OCI-LY1 (cell line): ENCODE data around the gene ZNF518B.
"Not testable (repeated sequence)": the region's sequence is repeated elsewhere in the genome, so short reads cannot be mapped to it uniquely, and the experiment has no call there.

ENCODE experiments used
- H2AFZ ChIP-seq: fragments of 200-600 bp; sonication (generic), shearing (Covaris generic); 2 replicates; pipeline ENCODE4 v1.6.0; 2014; ENCODE audit warnings: antibody characterized with exemption, mild to moderate bottlenecking, low read length
- H3F3A ChIP-seq: fragments of 200-600 bp; sonication (generic), shearing (Covaris generic); 2 replicates; pipeline ENCODE4 v1.6.0; 2014; ENCODE audit warnings: mild to moderate bottlenecking, antibody characterized with exemption, low read length, moderate library complexity; ENCODE audit not compliant: insufficient read depth
- H3K27ac ChIP-seq: fragments of 200-600 bp; sonication (generic); 2 replicates; pipeline ENCODE4 v1.5.1; 2014; ENCODE audit warnings: low read length, mixed run types, mild to moderate bottlenecking, low read depth; ENCODE audit not compliant: poor library complexity, severe bottlenecking
- H3K27me3 ChIP-seq: fragments of 200-600 bp; sonication (generic); 2 replicates; pipeline ENCODE4 v1.6.0; 2014; ENCODE audit warnings: antibody characterized with exemption, mild to moderate bottlenecking, low read length, moderate library complexity; ENCODE audit not compliant: insufficient read depth
- H3K36me3 ChIP-seq: fragments of 200-600 bp; sonication (generic); 2 replicates; pipeline ENCODE4 v1.6.1; 2014; ENCODE audit warnings: mild to moderate bottlenecking, antibody characterized with exemption, low read length, moderate library complexity, mixed read lengths; ENCODE audit not compliant: insufficient read depth
- H3K4me1 ChIP-seq: fragments of 200-600 bp; sonication (generic); 2 replicates; pipeline ENCODE4 v1.5.1; 2014; ENCODE audit warnings: mild to moderate bottlenecking, low read length, moderate library complexity; ENCODE audit not compliant: insufficient read depth, severe bottlenecking
- H3K4me2 ChIP-seq: fragments of 200-600 bp; sonication (generic), shearing (Covaris generic); 2 replicates; pipeline ENCODE4 v1.6.1; 2014; ENCODE audit warnings: low read length
- H3K4me3 ChIP-seq: fragments of 200-600 bp; sonication (generic); 2 replicates; pipeline ENCODE4 v1.5.1; 2014; ENCODE audit warnings: low read length, low read depth, mild to moderate bottlenecking, mixed read lengths; ENCODE audit not compliant: poor library complexity, severe bottlenecking
- H3K79me2 ChIP-seq: fragments of 200-600 bp; shearing (Covaris generic); 2 replicates; pipeline ENCODE4 v1.6.1; 2016; ENCODE audit warnings: mixed run types, low read length, mixed read lengths; ENCODE audit not compliant: insufficient read depth
- H3K9ac ChIP-seq: fragments of 200-600 bp; sonication (generic), shearing (Covaris generic); 2 replicates; pipeline ENCODE4 v1.6.1; 2014; ENCODE audit warnings: mild to moderate bottlenecking, low read length, mixed read lengths
- H3K9me2 ChIP-seq: fragments of 200-600 bp; sonication (generic), shearing (Covaris generic); 2 replicates; pipeline ENCODE4 v1.6.1; 2014; ENCODE audit warnings: low read depth, mild to moderate bottlenecking, low read length, mixed read lengths
- H3K9me3 ChIP-seq: fragments of 200-600 bp; shearing (Covaris generic); 2 replicates; pipeline ENCODE4 v1.6.1; 2014; ENCODE audit warnings: low read length, mixed read lengths
- H4K20me1 ChIP-seq: fragments of 200-600 bp; sonication (generic), shearing (Covaris generic); 2 replicates; pipeline ENCODE4 v1.6.0; 2016; ENCODE audit warnings: mild to moderate bottlenecking, low read length; ENCODE audit not compliant: insufficient read depth
- EZH2 ChIP-seq: fragments of 200-600 bp; sonication (generic), shearing (Covaris generic); IDR thresholded peaks from 2 replicates; pipeline ENCODE4 v1.8.0; 2017; ENCODE audit warnings: borderline replicate concordance, mixed run types, mild to moderate bottlenecking, antibody characterized with exemption, low read length, moderate library complexity, mixed read lengths
- TF ChIP-seq, protein P1 (sequence below): fragments of 200-600 bp; sonication (generic), shearing (Covaris generic); IDR thresholded peaks from 2 replicates; pipeline ENCODE4 v1.5.1; 2017; ENCODE audit warnings: mild to moderate bottlenecking, antibody characterized with exemption, low read length, moderate library complexity, mixed read lengths

The ZNF518B gene

DNA sequence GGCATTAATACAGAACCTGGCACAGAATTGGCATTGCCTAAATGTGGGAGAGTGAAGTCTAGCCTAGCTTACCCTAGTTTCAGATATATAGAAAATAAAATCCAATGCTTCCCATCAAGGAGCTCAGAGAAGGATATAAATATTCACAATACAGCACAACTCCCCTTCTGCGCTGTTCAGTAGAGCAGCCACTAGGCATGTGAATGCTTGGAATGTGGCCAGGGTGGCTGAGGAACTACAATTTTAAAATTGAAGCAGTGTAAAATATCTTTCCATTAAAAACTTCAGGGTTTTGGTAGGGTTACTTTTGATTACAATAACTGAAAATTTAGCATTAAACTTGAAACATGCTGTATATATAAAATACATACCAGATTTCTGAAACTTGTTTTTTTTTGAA, 19.5 kb downstream of the ZNF518B start:
- no peak overlapping the region for H3K9ac ChIP-seq

DNA sequence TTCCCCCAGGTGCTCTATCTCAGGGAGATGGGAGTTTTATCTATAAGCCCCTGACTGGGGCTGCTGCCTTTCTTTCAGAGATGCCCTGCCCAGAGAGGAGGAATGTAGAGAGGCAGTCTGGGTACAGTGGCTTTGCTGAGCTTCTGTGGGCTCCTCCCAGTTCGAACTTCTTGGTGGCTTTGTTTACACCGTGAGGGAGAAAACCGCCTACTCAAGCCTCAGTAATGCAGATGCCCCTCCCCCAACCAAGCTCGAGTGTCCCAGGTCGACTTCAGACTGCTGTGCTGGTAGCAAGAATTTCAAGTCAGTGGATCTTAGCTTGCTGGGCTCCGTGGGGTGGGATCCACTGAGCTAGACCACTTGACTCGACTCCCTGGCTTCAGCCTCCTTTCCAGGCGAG, 29.5 kb downstream of the ZNF518B start:
- H2AFZ ChIP-seq: not testable (repeated sequence)

More for the DNA sequence above, 19.5 kb downstream of the ZNF518B start:
- no peaks in the 10 kb centered on the region for H3K79me2 ChIP-seq
- H3K4me1 ChIP-seq: no peaks in the 10 kb centered on the region
- no peak overlapping the region for H3K4me3 ChIP-seq
- H3F3A ChIP-seq: no peaks in the 10 kb centered on the region
- TF ChIP-seq EZH2: no peak
- TF ChIP-seq, protein P1, sequence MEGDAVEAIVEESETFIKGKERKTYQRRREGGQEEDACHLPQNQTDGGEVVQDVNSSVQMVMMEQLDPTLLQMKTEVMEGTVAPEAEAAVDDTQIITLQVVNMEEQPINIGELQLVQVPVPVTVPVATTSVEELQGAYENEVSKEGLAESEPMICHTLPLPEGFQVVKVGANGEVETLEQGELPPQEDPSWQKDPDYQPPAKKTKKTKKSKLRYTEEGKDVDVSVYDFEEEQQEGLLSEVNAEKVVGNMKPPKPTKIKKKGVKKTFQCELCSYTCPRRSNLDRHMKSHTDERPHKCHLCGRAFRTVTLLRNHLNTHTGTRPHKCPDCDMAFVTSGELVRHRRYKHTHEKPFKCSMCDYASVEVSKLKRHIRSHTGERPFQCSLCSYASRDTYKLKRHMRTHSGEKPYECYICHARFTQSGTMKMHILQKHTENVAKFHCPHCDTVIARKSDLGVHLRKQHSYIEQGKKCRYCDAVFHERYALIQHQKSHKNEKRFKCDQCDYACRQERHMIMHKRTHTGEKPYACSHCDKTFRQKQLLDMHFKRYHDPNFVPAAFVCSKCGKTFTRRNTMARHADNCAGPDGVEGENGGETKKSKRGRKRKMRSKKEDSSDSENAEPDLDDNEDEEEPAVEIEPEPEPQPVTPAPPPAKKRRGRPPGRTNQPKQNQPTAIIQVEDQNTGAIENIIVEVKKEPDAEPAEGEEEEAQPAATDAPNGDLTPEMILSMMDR: no peak
- no peaks in the 10 kb centered on the region for H3K36me3 ChIP-seq
- H4K20me1 ChIP-seq: no peaks in the 10 kb centered on the region
- H2AFZ ChIP-seq: no peak overlapping the region
- no peaks in the 10 kb centered on the region for H3K9me3 ChIP-seq
- H3K4me2 ChIP-seq: no peak overlapping the region
- no peak overlapping the region for H3K27ac ChIP-seq
- H3K9me2 ChIP-seq: no peaks in the 10 kb centered on the region
- no peaks in the 10 kb centered on the region for H3K27me3 ChIP-seq

GRCh38 chr4:10421344-10422055, 35.7 kb downstream of the ZNF518B start:
- H3K4me1 ChIP-seq: no peaks in the 10 kb centered on the region
- H3F3A ChIP-seq: no peaks in the 10 kb centered on the region
- H3K9me2 ChIP-seq: no peaks in the 10 kb centered on the region
- TF ChIP-seq, protein P1: no peak
- TF ChIP-seq EZH2: no peak
- no peak overlapping the region for H3K4me2 ChIP-seq
- H2AFZ ChIP-seq: no peak overlapping the region
- no peak overlapping the region for H3K27ac ChIP-seq
- H3K4me3 ChIP-seq: no peak overlapping the region
- no peaks in the 10 kb centered on the region for H4K20me1 ChIP-seq
- no peaks in the 10 kb centered on the region for H3K27me3 ChIP-seq
- no peaks in the 10 kb centered on the region for H3K9me3 ChIP-seq
- no peaks in the 10 kb centered on the region for H3K36me3 ChIP-seq
- H3K9ac ChIP-seq: no peak overlapping the region
- H3K79me2 ChIP-seq: no peaks in the 10 kb centered on the region

More for the DNA sequence above, 29.5 kb downstream of the ZNF518B start:
- H3F3A ChIP-seq, H3K4me3 ChIP-seq, H3K9me2 ChIP-seq, H3K4me2 ChIP-seq, H3K4me1 ChIP-seq, H4K20me1 ChIP-seq, H3K9me3 ChIP-seq, H3K79me2 ChIP-seq, H3K9ac ChIP-seq, H3K27ac ChIP-seq, H3K27me3 ChIP-seq, H3K36me3 ChIP-seq: not testable (repeated sequence)

- Histone ChIP-seq H3K27ac (no peak overlapping the region), H2AFZ (no peak overlapping the region), H3K9ac (no peak overlapping the region), H4K20me1 (no peaks in the 10 kb centered on the region), H3K27me3 (no peaks in the 10 kb centered on the region), H3F3A (no peaks in the 10 kb centered on the region), H3K4me3 (no peak overlapping the region), H3K4me1 (no peaks in the 10 kb centered on the region), H3K9me3 (no peaks in the 10 kb centered on the region), H3K9me2 (no peaks in the 10 kb centered on the region), H3K79me2 (no peaks in the 10 kb centered on the region), H3K36me3 (no peaks in the 10 kb centered on the region), H3K4me2 (no peak overlapping the region)
- TF ChIP-seq, protein P1: no peak
- TF ChIP-seq EZH2: no peak
These were observed 39.5 kb downstream of the ZNF518B start for GRCh38 chr4:10417740-10418139.
